Kidney (tissue), 14 donors: Measurements from ENCODE around the gene TMEM74B. TPM values are rescaled to one million over a fixed set of nuclear protein-coding genes. Genes with fewer than 3 reads are reported as not detected.

ENCODE experiments used
- DNase-seq, 5 donors: peaks; one replicate each; pipeline ENCODE4 v3.0.0-alpha.2; 2013 to 2020
- FAIRE-seq: peaks from 2 replicates; lab custom pipeline; 2012; peaks lifted over from hg19 to GRCh38; lab: Jason Lieb, UNC
- H3K27ac ChIP-seq, 2 donors: one replicate each; pipeline ENCODE4 v1.7.0; 2013; ENCODE audit warnings: low read depth in 2 of 2, low read length in 2 of 2, inconsistent platforms in 1 of 2
- H3K27me3 ChIP-seq: one replicate; pipeline ENCODE4 v1.7.1; 2013; ENCODE audit warnings: low read length, inconsistent platforms; ENCODE audit not compliant: control insufficient read depth, insufficient read depth
- H3K36me3 ChIP-seq, 3 donors: one replicate each; pipeline versions ENCODE4 v1.7.0 to v1.7.1; 2013; ENCODE audit warnings: low read length in 3 of 3, control low read depth in 1 of 3, inconsistent platforms in 1 of 3; ENCODE audit not compliant: insufficient read depth in 3 of 3, control insufficient read depth in 2 of 3
- H3K4me1 ChIP-seq, 3 donors: one replicate each; pipeline versions ENCODE4 v1.7.0 to v1.7.1; 2013; ENCODE audit warnings: low read length in 3 of 3, inconsistent platforms in 1 of 3, low read depth in 1 of 3; ENCODE audit not compliant: control insufficient read depth in 2 of 3, insufficient read depth in 2 of 3
- H3K4me3 ChIP-seq, 3 donors: one replicate each; pipeline versions ENCODE4 v1.7.0 to v1.8.1; 2013; ENCODE audit warnings: low read length in 3 of 3, control low read depth in 1 of 3, inconsistent platforms in 1 of 3
- H3K9ac ChIP-seq, 3 donors: one replicate each; pipeline versions ENCODE4 v1.7.0 to v1.7.1; 2013; ENCODE audit warnings: low read length in 3 of 3, control low read depth in 1 of 3, inconsistent platforms in 1 of 3
- H3K9me3 ChIP-seq, 3 donors: one replicate each; pipeline versions ENCODE4 v1.7.0 to v1.7.1; 2013; ENCODE audit warnings: low read length in 3 of 3, control low read depth in 1 of 3, inconsistent platforms in 1 of 3; ENCODE audit not compliant: control insufficient read depth in 2 of 3, insufficient read depth in 1 of 3
- CTCF ChIP-seq: IDR thresholded peaks from 3 replicates; pipeline ENCODE4 v1.5.1; 2012; ENCODE audit warnings: mild to moderate bottlenecking, moderate library complexity, borderline replicate concordance; ENCODE audit not compliant: insufficient read depth; ENCODE audit errors: extremely low read depth
- intact Hi-C: fragments of 100-400 bp; cut with DNase I; formaldehyde crosslinking; loops from one replicate; pipeline ENCODE4 v1.11.1; 2022
- polyA plus RNA-seq: library from polyadenylated mRNA; stranded (reverse); fragments of 350-450 nt; fragmentation: Illumina TruSeq; extraction: RNeasy Lipid Tissue Mini Kit (QIAGEN cat#74804); gene quantifications from one replicate; pipeline ENCODE4 v1.2.3, GENCODE V29; 2014; ENCODE audit warnings: low read depth, low replicate concordance; ENCODE audit not compliant: insufficient read depth
- total RNA-seq: library from RNA; stranded (reverse); fragmentation: NEBNext Ultra II Directional; extraction: Animal tissue kit (Norgen Biotek cat#: 25700); gene quantifications from one replicate; pipeline ENCODE4 v1.2.1, GENCODE V29; 2021
- donor health status: control.
- donor health status: control.
- donor health status: control.
- donor health status: control.
- donor health status: control.
- donor health status: DM: yes; HTN: yes; CAD: no.
- donor health status: Normal renal cell carcinoma (clear cell type).

The TMEM74B gene
- total and polyA plus RNA-seq, 2 donors from 2014 or later, result 0.54 to 1.6 TPM

- H3K9ac ChIP-seq, result no peak overlapping the region
- no peak overlapping the region for H3K27ac ChIP-seq
- H3K9me3 ChIP-seq, result no peaks in the 10 kb centered on the region
- H3K4me1 ChIP-seq, result peaks cover 0 to 5% (median 0%) of the 10 kb centered on the region in 3 donors
- DNase-seq, result no peak
- H3K4me3 ChIP-seq, result no peak overlapping the region
- intact Hi-C loops, result no loop called here
- H3K27me3 ChIP-seq, result no peaks in the 10 kb centered on the region
- no peak for TF ChIP-seq CTCF
- no peak for FAIRE-seq
- H3K36me3 ChIP-seq, result no peaks in the 10 kb centered on the region
These were observed 22.6 kb upstream of the TMEM74B start for GRCh38 chr20:1207293-1207878.

- H3K27ac ChIP-seq, result no peak overlapping the region
- intact Hi-C loops, result no loop called here
- H3K27me3 ChIP-seq, result no peaks in the 10 kb centered on the region
- no peak for TF ChIP-seq CTCF
- no peak for FAIRE-seq
- peak in 1 of 5 donors; percentile 61 for DNase-seq
- no peaks in the 10 kb centered on the region for H3K36me3 ChIP-seq
- no peak overlapping the region for H3K4me3 ChIP-seq
- H3K9me3 ChIP-seq, result no peaks in the 10 kb centered on the region
- H3K9ac ChIP-seq, result no peak overlapping the region
- peaks cover 0 to 5% (median 0%) of the 10 kb centered on the region in 3 donors for H3K4me1 ChIP-seq
These were observed 21.8 kb upstream of the TMEM74B start for GRCh38 chr20:1206366-1207148.

GRCh38 chr20:1205802-1206201 lies 21.0 kb upstream of the TMEM74B start:
- no peak for DNase-seq
- H3K27ac ChIP-seq, result no peak overlapping the region

More at GRCh38 chr20:1205802-1206201, 21.0 kb upstream of the TMEM74B start:
- Histone ChIP-seq H3K9ac (no peak overlapping the region), H3K27me3 (no peaks in the 10 kb centered on the region), H3K4me3 (no peak overlapping the region), H3K36me3 (no peaks in the 10 kb centered on the region), H3K9me3 (no peaks in the 10 kb centered on the region), H3K4me1 (peaks cover 0 to 5% (median 0%) of the 10 kb centered on the region in 3 donors)
- FAIRE-seq, result no peak
- intact Hi-C loops, result no loop called here
- TF ChIP-seq CTCF, result no peak
